K562 (cell line): ENCODE results near the gene ENO2. TPM values are rescaled to one million over a fixed set of nuclear protein-coding genes. Genes with fewer than 3 reads are reported as not detected.

ENCODE experiments used
- CBX8 ChIP-seq: fragments of 200-600 bp; sonication (generic); IDR thresholded peaks from 2 replicates; pipeline ENCODE4 v1.6.1; 2012; ENCODE audit warnings: borderline replicate concordance, mixed run types, low read depth, mild to moderate bottlenecking, moderate library complexity, mixed read lengths, low read length, control low read depth, inconsistent platforms; ENCODE audit not compliant: poor library complexity, severe bottlenecking; ENCODE audit errors: extremely low read depth
- ETV6 ChIP-seq, 3 experiments: fragments of 150-350 bp in 1 of 3; sonication (generic) in 1 of 3; formaldehyde crosslinking in 1 of 3; IDR thresholded peaks; 2 replicates each; pipeline versions ENCODE4 v1.6.1 to v1.8.0; 2014 to 2022; ENCODE audit warnings: borderline replicate concordance in 2 of 3, low read depth in 2 of 3, antibody characterized with exemption in 1 of 3, low read length in 1 of 3, mild to moderate bottlenecking in 1 of 3, missing genetic modification reagents in 1 of 3
- FOSL1 ChIP-seq: fragments of 200-800 bp; sonication (Bioruptor generic); conservative IDR thresholded peaks from 2 replicates; pipeline ENCODE4 v1.6.1; 2016; ENCODE audit warnings: missing genetic modification characterization, missing compliant biosample characterization
- HMGN3 ChIP-seq: IDR thresholded peaks from 2 replicates; pipeline ENCODE4 v1.6.1; 2011; ENCODE audit warnings: borderline replicate concordance, low read depth, mild to moderate bottlenecking, mixed read lengths, low read length; ENCODE audit not compliant: insufficient read length; ENCODE audit errors: extremely low read depth
- KLF10 ChIP-seq: fragments of 250-450 bp; sonication (Bioruptor Pico); IDR thresholded peaks from 2 replicates; pipeline ENCODE4 v1.6.1; 2021; ENCODE audit warnings: matching md5 sums
- NELFE ChIP-seq: IDR thresholded peaks from 2 replicates; pipeline ENCODE4 v1.6.1; 2011; ENCODE audit warnings: mild to moderate bottlenecking; ENCODE audit not compliant: insufficient read depth, insufficient read length
- NFRKB ChIP-seq: fragments of 450-650 bp; IDR thresholded peaks from 2 replicates; pipeline ENCODE4 v1.6.1; 2016; ENCODE audit warnings: low read depth
- POLR2H ChIP-seq: IDR thresholded peaks from 2 replicates; pipeline ENCODE4 v1.6.1; 2016; ENCODE audit warnings: missing genetic modification characterization, low read depth, mild to moderate bottlenecking, control low read depth, missing compliant biosample characterization, moderate library complexity
- PURB ChIP-seq: sonication (generic); formaldehyde crosslinking; IDR thresholded peaks from 2 replicates; pipeline ENCODE4 v1.9.0; 2021; ENCODE audit warnings: low read depth, mild to moderate bottlenecking, missing genetic modification reagents
- RAD51 ChIP-seq: fragments of 450-650 bp; IDR thresholded peaks from 2 replicates; pipeline ENCODE4 v1.7.1; 2016; ENCODE audit warnings: low read depth, mild to moderate bottlenecking, borderline replicate concordance
- RUNX1 ChIP-seq: sonication (generic); IDR thresholded peaks from 2 replicates; pipeline ENCODE4 v1.6.1; 2016; ENCODE audit warnings: antibody characterized with exemption, low read depth
- SMARCE1 ChIP-seq: fragments of 450-650 bp; IDR thresholded peaks from 2 replicates; pipeline ENCODE4 v1.7.1; 2016; ENCODE audit warnings: mild to moderate bottlenecking
- ZBTB1 ChIP-seq: sonication (generic); formaldehyde crosslinking; IDR thresholded peaks from 2 replicates; pipeline ENCODE4 v1.8.1; 2023; ENCODE audit warnings: missing genetic modification reagents, low read depth, mild to moderate bottlenecking, borderline replicate concordance
- ZNF316 ChIP-seq: fragments of 450-650 bp; IDR thresholded peaks from 2 replicates; pipeline ENCODE4 v1.6.1; 2016
- ZNF384 ChIP-seq: IDR thresholded peaks from 2 replicates; pipeline ENCODE4 v1.6.1; 2012; ENCODE audit warnings: low read depth, low read length, improper control_type of control experiment
- polyA plus RNA-seq, 8 experiments: library from polyadenylated mRNA; depleted of rRNA in 4 of 8; stranded (reverse) in 5 of 8; unstranded in 3 of 8; fragments of >200 nt; fragmentation: Nextera tagmentation in 2 of 8; fragmentation: Illumina TruSeq in 1 of 8; extraction: Ambion mirVana in 2 of 8; extraction: Trizol in 1 of 8; gene quantifications; 2 replicates each; pipeline versions ENCODE4 v1.2.1 to v1.2.3, GENCODE V29; 2011 to 2014; ENCODE audit warnings: inconsistent platforms in 1 of 8, missing spikeins in 1 of 8
- total RNA-seq, 7 experiments: library from RNA; depleted of rRNA in 6 of 7; stranded (reverse); fragments of >200 nt in 6 of 7; fragmentation: Illumina TruSeq in 2 of 7; extraction: Trizol in 2 of 7; gene quantifications; 2 replicates each; pipeline versions ENCODE4 v1.2.1 to v1.2.3, GENCODE V29; 2011 to 2021; ENCODE audit warnings: low replicate concordance in 1 of 7
- TF ChIP-seq, protein P1 (sequence below): IDR thresholded peaks from 2 replicates; pipeline ENCODE4 v1.6.1; 2011; ENCODE audit warnings: borderline replicate concordance, low read depth, mild to moderate bottlenecking, moderate library complexity, low read length; ENCODE audit not compliant: insufficient read depth, poor library complexity, severe bottlenecking
- TF ChIP-seq, protein P2 (sequence below), 2 experiments: fragments of 250-450 bp in 1 of 2; fragments of 450-650 bp in 1 of 2; sonication (Bioruptor Pico) in 1 of 2; IDR thresholded peaks; 2 replicates each; pipeline versions ENCODE4 v1.6.1 to v1.8.0; 2016 to 2021; ENCODE audit warnings: mild to moderate bottlenecking in 2 of 2, moderate library complexity in 2 of 2, missing compliant biosample characterization in 1 of 2, missing genetic modification characterization in 1 of 2
- TF ChIP-seq, protein P3 (sequence below): sonication (generic); formaldehyde crosslinking; IDR thresholded peaks from 2 replicates; pipeline ENCODE4 v1.8.0; 2023; ENCODE audit warnings: missing genetic modification reagents, mild to moderate bottlenecking, borderline replicate concordance

Gene ENO2
- total and polyA plus RNA-seq, 9 of the 15 experiments (the other 6 are each of a cell fraction or from before 2014, with no cell fraction given) = 10.9 to 43.3 (median 21.0) TPM

DNA sequence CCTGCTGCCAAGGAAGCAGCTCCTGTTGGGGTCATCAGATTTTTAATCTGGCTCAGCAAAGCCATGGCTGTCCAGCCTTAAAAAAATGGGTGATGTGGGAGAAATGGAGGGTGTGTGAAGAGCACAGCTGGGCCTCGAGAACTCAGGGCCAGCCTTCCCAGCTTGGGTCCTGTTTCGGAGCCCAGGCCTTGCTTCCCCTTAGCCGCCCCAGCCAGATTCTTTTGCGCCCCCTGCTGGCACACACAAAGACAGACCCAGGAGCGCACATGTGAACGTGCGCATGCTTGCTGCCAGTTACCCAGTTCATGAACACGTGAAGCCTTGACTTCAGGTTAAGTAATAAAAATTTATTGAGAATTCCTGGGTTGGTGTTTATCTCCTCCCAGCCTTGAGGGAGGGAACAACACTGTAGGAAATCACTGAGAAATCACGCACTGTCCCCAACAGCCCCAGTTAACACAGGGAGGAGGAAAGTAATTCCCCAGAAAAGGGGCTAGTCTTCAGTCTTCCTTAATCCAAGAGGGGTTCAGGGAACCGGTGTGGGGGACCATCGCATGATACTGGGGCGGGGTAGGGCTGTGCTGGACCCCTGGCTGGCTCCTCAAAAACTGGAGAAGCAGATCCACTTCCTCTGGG lies 50.8 kb downstream of the ENO2 start (continued):
- TF ChIP-seq NFRKB = no peak
- no peak for TF ChIP-seq NELFE
- no peak for TF ChIP-seq ZNF384
- TF ChIP-seq, protein P1, sequence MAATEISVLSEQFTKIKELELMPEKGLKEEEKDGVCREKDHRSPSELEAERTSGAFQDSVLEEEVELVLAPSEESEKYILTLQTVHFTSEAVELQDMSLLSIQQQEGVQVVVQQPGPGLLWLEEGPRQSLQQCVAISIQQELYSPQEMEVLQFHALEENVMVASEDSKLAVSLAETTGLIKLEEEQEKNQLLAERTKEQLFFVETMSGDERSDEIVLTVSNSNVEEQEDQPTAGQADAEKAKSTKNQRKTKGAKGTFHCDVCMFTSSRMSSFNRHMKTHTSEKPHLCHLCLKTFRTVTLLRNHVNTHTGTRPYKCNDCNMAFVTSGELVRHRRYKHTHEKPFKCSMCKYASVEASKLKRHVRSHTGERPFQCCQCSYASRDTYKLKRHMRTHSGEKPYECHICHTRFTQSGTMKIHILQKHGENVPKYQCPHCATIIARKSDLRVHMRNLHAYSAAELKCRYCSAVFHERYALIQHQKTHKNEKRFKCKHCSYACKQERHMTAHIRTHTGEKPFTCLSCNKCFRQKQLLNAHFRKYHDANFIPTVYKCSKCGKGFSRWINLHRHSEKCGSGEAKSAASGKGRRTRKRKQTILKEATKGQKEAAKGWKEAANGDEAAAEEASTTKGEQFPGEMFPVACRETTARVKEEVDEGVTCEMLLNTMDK = peak; percentile 92
- no peak for TF ChIP-seq POLR2H (tag)
- TF ChIP-seq HMGN3 = no peak
- no peak for TF ChIP-seq SMARCE1
- no peak for TF ChIP-seq FOSL1
- no peak for TF ChIP-seq RAD51
- no peak for TF ChIP-seq RUNX1
- TF ChIP-seq, protein P2, sequence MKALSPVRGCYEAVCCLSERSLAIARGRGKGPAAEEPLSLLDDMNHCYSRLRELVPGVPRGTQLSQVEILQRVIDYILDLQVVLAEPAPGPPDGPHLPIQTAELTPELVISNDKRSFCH (CRISPR knock-in tag; IDR thresholded peaks at IDR 0.05) = no peak
- TF ChIP-seq, protein P2 (tag; IDR thresholded peaks at IDR 0.05) = 0 out of 2 replicates have a peak, but pooled peaks have one; percentile 56
- TF ChIP-seq ETV6 (IDR thresholded peaks at IDR 0.05; ENCODE audit: borderline replicate concordance in 1 of 2, low read depth in 2 of 2, low read length in 1 of 2) = no peak
- TF ChIP-seq ETV6 (CRISPR knock-in tag; IDR thresholded peaks at IDR 0.05; ENCODE audit: borderline replicate concordance) = no peak
- TF ChIP-seq ZNF316 = no peak
- TF ChIP-seq PURB (CRISPR knock-in tag) = no peak
- no peak for TF ChIP-seq KLF10 (CRISPR knock-in tag)
- TF ChIP-seq CBX8 = no peak
- no peak for TF ChIP-seq ZBTB1 (CRISPR knock-in tag)
- TF ChIP-seq, protein P3, sequence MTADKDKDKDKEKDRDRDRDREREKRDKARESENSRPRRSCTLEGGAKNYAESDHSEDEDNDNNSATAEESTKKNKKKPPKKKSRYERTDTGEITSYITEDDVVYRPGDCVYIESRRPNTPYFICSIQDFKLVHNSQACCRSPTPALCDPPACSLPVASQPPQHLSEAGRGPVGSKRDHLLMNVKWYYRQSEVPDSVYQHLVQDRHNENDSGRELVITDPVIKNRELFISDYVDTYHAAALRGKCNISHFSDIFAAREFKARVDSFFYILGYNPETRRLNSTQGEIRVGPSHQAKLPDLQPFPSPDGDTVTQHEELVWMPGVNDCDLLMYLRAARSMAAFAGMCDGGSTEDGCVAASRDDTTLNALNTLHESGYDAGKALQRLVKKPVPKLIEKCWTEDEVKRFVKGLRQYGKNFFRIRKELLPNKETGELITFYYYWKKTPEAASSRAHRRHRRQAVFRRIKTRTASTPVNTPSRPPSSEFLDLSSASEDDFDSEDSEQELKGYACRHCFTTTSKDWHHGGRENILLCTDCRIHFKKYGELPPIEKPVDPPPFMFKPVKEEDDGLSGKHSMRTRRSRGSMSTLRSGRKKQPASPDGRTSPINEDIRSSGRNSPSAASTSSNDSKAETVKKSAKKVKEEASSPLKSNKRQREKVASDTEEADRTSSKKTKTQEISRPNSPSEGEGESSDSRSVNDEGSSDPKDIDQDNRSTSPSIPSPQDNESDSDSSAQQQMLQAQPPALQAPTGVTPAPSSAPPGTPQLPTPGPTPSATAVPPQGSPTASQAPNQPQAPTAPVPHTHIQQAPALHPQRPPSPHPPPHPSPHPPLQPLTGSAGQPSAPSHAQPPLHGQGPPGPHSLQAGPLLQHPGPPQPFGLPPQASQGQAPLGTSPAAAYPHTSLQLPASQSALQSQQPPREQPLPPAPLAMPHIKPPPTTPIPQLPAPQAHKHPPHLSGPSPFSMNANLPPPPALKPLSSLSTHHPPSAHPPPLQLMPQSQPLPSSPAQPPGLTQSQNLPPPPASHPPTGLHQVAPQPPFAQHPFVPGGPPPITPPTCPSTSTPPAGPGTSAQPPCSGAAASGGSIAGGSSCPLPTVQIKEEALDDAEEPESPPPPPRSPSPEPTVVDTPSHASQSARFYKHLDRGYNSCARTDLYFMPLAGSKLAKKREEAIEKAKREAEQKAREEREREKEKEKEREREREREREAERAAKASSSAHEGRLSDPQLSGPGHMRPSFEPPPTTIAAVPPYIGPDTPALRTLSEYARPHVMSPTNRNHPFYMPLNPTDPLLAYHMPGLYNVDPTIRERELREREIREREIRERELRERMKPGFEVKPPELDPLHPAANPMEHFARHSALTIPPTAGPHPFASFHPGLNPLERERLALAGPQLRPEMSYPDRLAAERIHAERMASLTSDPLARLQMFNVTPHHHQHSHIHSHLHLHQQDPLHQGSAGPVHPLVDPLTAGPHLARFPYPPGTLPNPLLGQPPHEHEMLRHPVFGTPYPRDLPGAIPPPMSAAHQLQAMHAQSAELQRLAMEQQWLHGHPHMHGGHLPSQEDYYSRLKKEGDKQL (CRISPR knock-in tag) = no peak
